DND-41 (cell line): ENCODE measurements around the gene ATP6V1B1.

ENCODE experiments used
- EZH2 ChIP-seq: IDR thresholded peaks from 3 replicates; pipeline ENCODE4 v1.6.1; 2012; ENCODE audit warnings: borderline replicate concordance, low read depth, mild to moderate bottlenecking, moderate library complexity, low read length, inconsistent platforms; ENCODE audit not compliant: severe bottlenecking
- TF ChIP-seq, protein P1 (sequence below): IDR thresholded peaks from 2 replicates; pipeline ENCODE4 v1.5.1; 2012; ENCODE audit warnings: borderline replicate concordance, low read length, moderate library complexity, mild to moderate bottlenecking; ENCODE audit not compliant: poor library complexity, severe bottlenecking; ENCODE audit errors: extremely low read depth

DNA sequence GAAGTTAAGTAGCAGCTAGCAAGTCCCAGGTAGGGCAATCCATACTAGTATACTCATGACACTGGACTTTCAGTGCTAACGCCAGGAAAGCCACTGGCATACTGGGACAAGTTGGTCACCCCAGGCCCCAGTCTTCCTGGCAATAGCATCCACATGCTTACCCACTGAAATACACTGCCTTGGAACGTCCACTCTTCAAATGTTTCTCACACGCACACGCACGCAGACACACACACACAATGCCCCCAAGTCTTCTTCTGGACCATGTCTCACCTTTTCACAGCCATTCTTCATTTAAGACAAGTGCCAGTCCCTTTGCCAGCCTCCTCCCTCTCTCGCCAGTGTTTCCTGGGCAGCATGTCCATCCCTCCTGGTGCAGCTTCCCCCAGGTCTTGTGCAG lies 67.7 kb downstream of the ATP6V1B1 start:
- TF ChIP-seq, protein P1, sequence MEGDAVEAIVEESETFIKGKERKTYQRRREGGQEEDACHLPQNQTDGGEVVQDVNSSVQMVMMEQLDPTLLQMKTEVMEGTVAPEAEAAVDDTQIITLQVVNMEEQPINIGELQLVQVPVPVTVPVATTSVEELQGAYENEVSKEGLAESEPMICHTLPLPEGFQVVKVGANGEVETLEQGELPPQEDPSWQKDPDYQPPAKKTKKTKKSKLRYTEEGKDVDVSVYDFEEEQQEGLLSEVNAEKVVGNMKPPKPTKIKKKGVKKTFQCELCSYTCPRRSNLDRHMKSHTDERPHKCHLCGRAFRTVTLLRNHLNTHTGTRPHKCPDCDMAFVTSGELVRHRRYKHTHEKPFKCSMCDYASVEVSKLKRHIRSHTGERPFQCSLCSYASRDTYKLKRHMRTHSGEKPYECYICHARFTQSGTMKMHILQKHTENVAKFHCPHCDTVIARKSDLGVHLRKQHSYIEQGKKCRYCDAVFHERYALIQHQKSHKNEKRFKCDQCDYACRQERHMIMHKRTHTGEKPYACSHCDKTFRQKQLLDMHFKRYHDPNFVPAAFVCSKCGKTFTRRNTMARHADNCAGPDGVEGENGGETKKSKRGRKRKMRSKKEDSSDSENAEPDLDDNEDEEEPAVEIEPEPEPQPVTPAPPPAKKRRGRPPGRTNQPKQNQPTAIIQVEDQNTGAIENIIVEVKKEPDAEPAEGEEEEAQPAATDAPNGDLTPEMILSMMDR = no peak
- no peak for TF ChIP-seq EZH2
